Fibroblast of skin of abdomen (primary cell): Measurements from ENCODE around the gene MTHFD2L.
A peak's percentile ranks its signal among the peaks of the same experiment; 100 is the strongest.

Source experiments
- DNase-seq: peaks from one replicate; pipeline ENCODE4 v3.0.0-alpha.2; 2013

Gene MTHFD2L

GRCh38 chr4:74255096-74255495, 97.2 kb downstream of the MTHFD2L start:
- no peak for DNase-seq

GRCh38 chr4:74258963-74259362, 101.0 kb downstream of the MTHFD2L start:
- DNase-seq: peak; percentile 22

GRCh38 chr4:74260036-74260435, 102.1 kb downstream of the MTHFD2L start:
- no peak for DNase-seq

GRCh38 chr4:74262522-74262921, 104.6 kb downstream of the MTHFD2L start:
- no peak for DNase-seq

- no peak for DNase-seq
Observed at GRCh38 chr4:74263551-74263950, 105.6 kb downstream of the MTHFD2L start.

- DNase-seq: no peak
Observed at GRCh38 chr4:74266081-74266480, 108.2 kb downstream of the MTHFD2L start.

GRCh38 chr4:74267998-74268606, 110.2 kb downstream of the MTHFD2L start:
- peak; percentile 66 for DNase-seq

GRCh38 chr4:74268643-74269042, 110.7 kb downstream of the MTHFD2L start:
- no peak for DNase-seq

- no peak for DNase-seq
Observed at GRCh38 chr4:74278490-74278889, 120.6 kb downstream of the MTHFD2L start.

GRCh38 chr4:74279716-74280115, 121.8 kb downstream of the MTHFD2L start:
- no peak for DNase-seq

- DNase-seq: no peak
Observed at GRCh38 chr4:74282926-74283325, 125.0 kb downstream of the MTHFD2L start.

- peak; percentile 23 for DNase-seq
Observed at GRCh38 chr4:74283614-74284013, 125.7 kb downstream of the MTHFD2L start.

GRCh38 chr4:74284053-74284452, 126.1 kb downstream of the MTHFD2L start:
- peak; percentile 57 for DNase-seq

GRCh38 chr4:74287164-74287563, 129.2 kb downstream of the MTHFD2L start:
- DNase-seq: no peak

- DNase-seq: no peak
Observed at GRCh38 chr4:74287791-74288190, 129.9 kb downstream of the MTHFD2L start.

GRCh38 chr4:74291471-74291870, 133.6 kb downstream of the MTHFD2L start:
- no peak for DNase-seq

- DNase-seq: no peak
Observed at GRCh38 chr4:74292111-74292870, 134.4 kb downstream of the MTHFD2L start.

GRCh38 chr4:74293558-74293957, 135.6 kb downstream of the MTHFD2L start:
- no peak for DNase-seq

GRCh38 chr4:74294681-74295080, 136.8 kb downstream of the MTHFD2L start:
- no peak for DNase-seq

GRCh38 chr4:74297539-74297938, 139.6 kb downstream of the MTHFD2L start:
- no peak for DNase-seq

GRCh38 chr4:74304095-74304625, 146.2 kb downstream of the MTHFD2L start:
- no peak for DNase-seq

- DNase-seq: no peak
Observed at GRCh38 chr4:74305000-74305399, 147.1 kb downstream of the MTHFD2L start.

- DNase-seq: no peak
Observed at GRCh38 chr4:74307170-74307569, 149.3 kb downstream of the MTHFD2L start.

- peak; percentile 30 for DNase-seq
Observed at GRCh38 chr4:74308215-74308614, 150.3 kb downstream of the MTHFD2L start, which contains the start of gene EPGN. Gene EPGN, plus strand, starts transcription at chr4:74308470. Its CDS starts 64 bp downstream, at chr4:74308534.
